ENCODE measurements around the gene PFN2.
A peak's percentile ranks its signal among the peaks of the same experiment; 100 is the strongest.
"Not testable (repeated sequence)": the region's sequence is repeated elsewhere in the genome, so short reads cannot be mapped to it uniquely, and the experiment has no call there.

PFN2 gene

DNA sequence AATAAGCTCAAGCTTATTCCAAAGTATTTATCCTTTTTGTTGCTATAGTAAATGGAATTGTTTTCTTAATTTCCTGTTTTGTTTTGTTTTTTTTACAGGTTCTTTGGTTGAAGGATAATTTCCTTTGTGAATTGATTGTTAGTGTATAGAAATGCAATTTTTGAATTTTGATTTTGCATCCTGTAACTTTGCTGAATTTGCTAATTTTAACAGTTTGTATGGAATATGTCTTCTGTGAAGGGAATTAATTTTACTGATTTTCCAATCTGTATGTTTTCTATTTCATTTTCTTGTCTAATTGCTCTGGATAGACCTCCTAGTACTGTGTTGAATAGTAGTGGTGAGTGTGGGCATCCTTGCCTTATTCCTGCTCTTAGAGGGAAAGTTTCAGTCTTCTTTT, 28.3 kb downstream of the PFN2 start:
- Histone ChIP-seq H2AFZ (ENCODE audit: low read depth) (no peak overlapping the region), H3K36me3 (ENCODE audit: insufficient read depth) (no peaks in the 10 kb centered on the region), H3K4me1 (ENCODE audit: low read depth, poor library complexity, severe bottlenecking) (no peaks in the 10 kb centered on the region), H3K27ac (no peak overlapping the region), H3K4me2 (no peak overlapping the region), H3K9ac (no peak overlapping the region), H3K79me2 (ENCODE audit: insufficient read depth, low read depth) (no peaks in the 10 kb centered on the region), H3K27me3 (ENCODE audit: insufficient read depth, low read depth) (no peaks in the 10 kb centered on the region), H4K20me1 (ENCODE audit: insufficient read depth) (no peaks in the 10 kb centered on the region), H3K4me3 (IDR thresholded peaks at IDR 0.05; ENCODE audit: insufficient read depth, low read depth, low read length) (no peak overlapping the region)
- TF ChIP-seq, protein P1, sequence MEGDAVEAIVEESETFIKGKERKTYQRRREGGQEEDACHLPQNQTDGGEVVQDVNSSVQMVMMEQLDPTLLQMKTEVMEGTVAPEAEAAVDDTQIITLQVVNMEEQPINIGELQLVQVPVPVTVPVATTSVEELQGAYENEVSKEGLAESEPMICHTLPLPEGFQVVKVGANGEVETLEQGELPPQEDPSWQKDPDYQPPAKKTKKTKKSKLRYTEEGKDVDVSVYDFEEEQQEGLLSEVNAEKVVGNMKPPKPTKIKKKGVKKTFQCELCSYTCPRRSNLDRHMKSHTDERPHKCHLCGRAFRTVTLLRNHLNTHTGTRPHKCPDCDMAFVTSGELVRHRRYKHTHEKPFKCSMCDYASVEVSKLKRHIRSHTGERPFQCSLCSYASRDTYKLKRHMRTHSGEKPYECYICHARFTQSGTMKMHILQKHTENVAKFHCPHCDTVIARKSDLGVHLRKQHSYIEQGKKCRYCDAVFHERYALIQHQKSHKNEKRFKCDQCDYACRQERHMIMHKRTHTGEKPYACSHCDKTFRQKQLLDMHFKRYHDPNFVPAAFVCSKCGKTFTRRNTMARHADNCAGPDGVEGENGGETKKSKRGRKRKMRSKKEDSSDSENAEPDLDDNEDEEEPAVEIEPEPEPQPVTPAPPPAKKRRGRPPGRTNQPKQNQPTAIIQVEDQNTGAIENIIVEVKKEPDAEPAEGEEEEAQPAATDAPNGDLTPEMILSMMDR (conservative IDR thresholded peaks at IDR 0.05; ENCODE audit: low read depth, low read length), result no peak

DNA sequence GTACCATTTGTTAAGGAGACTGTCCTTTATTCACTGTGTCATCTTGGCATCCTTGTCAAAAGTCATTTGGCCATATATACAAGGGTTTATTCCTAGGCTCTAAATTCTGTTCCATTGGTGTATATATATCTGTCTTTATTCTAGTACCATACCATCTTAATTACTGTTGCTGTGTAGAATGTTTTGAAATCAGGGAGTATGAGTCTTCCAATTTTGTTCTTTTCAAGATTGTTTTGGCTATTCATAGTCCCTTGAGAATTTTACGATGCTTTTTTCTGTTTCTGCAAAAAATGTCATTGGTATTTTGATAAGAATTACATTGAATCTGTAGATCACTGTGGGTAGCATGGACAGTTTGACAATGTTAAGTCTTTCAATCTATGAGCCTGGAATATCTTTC, 28.7 kb downstream of the PFN2 start:
- no peak overlapping the region for H3K9ac ChIP-seq
- H3K27me3 ChIP-seq (ENCODE audit: insufficient read depth, low read depth), result no peaks in the 10 kb centered on the region
- H3K36me3 ChIP-seq (ENCODE audit: insufficient read depth), result no peaks in the 10 kb centered on the region
- H3K79me2 ChIP-seq (ENCODE audit: insufficient read depth, low read depth), result no peaks in the 10 kb centered on the region
- TF ChIP-seq, protein P1 (conservative IDR thresholded peaks at IDR 0.05; ENCODE audit: low read depth, low read length), result no peak
- H3K27ac ChIP-seq, result no peak overlapping the region
- H3K4me3 ChIP-seq (IDR thresholded peaks at IDR 0.05; ENCODE audit: insufficient read depth, low read depth, low read length), result no peak overlapping the region
- H2AFZ ChIP-seq (ENCODE audit: low read depth), result no peak overlapping the region
- H3K4me1 ChIP-seq (ENCODE audit: low read depth, poor library complexity, severe bottlenecking), result no peaks in the 10 kb centered on the region
- H4K20me1 ChIP-seq (ENCODE audit: insufficient read depth), result no peaks in the 10 kb centered on the region
- no peak overlapping the region for H3K4me2 ChIP-seq

DNA sequence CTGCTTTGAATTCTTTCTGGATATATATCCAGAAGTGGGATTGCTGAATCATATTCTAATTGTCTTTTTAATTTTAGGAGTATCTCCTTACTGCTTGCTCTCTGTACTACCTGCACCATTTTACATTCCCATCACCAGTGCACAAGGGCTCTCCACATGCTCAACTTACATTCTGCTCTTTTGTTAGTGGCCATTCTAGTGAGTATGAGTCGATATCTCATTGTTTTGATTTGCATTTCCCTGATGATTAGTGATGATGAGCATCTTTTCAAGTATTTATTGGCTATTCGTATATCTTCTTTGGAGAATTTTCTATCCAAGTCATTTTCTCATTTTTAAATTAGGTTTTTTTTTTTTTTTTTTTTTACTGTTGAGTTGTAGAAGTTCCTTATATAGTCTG, 29.5 kb downstream of the PFN2 start:
- H3K27me3 ChIP-seq (ENCODE audit: insufficient read depth, low read depth), result no peaks in the 10 kb centered on the region
- no peak overlapping the region for H3K4me3 ChIP-seq (IDR thresholded peaks at IDR 0.05; ENCODE audit: insufficient read depth, low read depth, low read length)
- H2AFZ ChIP-seq (ENCODE audit: low read depth), result no peak overlapping the region
- no peaks in the 10 kb centered on the region for H3K36me3 ChIP-seq (ENCODE audit: insufficient read depth)
- TF ChIP-seq, protein P1 (conservative IDR thresholded peaks at IDR 0.05; ENCODE audit: low read depth, low read length), result no peak
- no peak overlapping the region for H3K27ac ChIP-seq
- no peak overlapping the region for H3K4me2 ChIP-seq
- H3K4me1 ChIP-seq (ENCODE audit: low read depth, poor library complexity, severe bottlenecking), result peaks cover 3% of the 10 kb centered on the region
- H3K9ac ChIP-seq, result no peak overlapping the region
- no peaks in the 10 kb centered on the region for H3K79me2 ChIP-seq (ENCODE audit: insufficient read depth, low read depth)
- H4K20me1 ChIP-seq (ENCODE audit: insufficient read depth), result no peaks in the 10 kb centered on the region

DNA sequence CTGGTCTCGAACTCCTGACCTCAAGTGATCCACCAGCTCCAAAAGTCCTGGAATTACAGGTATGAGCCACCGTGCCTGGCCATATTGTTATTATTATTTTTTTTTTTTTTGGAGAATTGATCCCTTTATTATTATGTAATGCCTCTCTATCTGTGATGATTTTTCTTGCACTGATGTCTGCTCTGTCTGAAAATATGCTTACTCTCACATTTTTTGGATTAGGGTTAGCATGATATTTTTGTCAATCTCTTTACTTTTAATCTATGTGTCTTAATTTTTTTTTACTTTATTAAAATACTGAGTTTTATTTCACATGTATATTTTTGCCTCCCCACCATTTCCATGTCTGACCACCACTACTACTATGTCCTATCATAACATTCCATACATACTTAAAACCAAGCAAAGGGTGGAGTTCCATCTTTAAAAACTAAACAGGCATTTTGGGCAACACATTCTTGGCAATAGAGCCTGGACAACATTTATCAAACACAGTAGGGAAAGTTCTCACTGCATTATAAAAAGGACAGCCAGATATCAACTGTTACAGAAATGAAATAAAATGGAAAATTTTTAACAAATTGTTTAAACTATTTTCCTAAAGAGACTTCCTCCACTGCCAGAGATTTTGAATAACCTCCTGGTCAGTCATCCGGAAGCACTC, 32.2 kb downstream of the PFN2 start:
- not testable (repeated sequence) for H3K27ac ChIP-seq; H3K36me3 ChIP-seq (ENCODE audit: insufficient read depth); H3K27me3 ChIP-seq (ENCODE audit: insufficient read depth, low read depth); H2AFZ ChIP-seq (ENCODE audit: low read depth); H4K20me1 ChIP-seq (ENCODE audit: insufficient read depth); H3K4me2 ChIP-seq; H3K4me3 ChIP-seq (IDR thresholded peaks at IDR 0.05; ENCODE audit: insufficient read depth, low read depth, low read length); H3K79me2 ChIP-seq (ENCODE audit: insufficient read depth, low read depth); H3K9ac ChIP-seq
- H3K4me1 ChIP-seq (ENCODE audit: low read depth, poor library complexity, severe bottlenecking), result peaks cover 10% of the 10 kb centered on the region

DNA sequence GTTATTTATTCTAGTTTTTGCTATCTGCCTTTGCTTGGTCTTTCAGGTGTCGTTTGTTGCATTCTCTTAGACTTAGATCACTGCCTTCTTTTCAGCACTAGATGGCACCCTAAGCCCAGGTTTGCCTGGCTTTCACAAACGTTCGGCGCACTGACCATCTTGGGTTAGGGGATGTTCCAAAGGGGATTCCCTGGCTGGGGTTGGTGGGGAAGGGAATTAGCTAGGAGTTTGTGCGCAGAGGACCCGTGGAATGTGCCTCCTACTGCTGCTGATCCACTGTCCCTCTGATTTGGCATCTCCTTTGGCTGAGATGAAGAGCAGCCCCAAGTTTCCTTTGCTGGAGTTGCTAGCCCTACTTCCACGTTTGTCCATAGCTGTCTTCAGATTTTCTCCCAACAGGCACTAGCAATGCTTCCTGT, 33.9 kb downstream of the PFN2 start:
- Histone ChIP-seq H3K4me3 (IDR thresholded peaks at IDR 0.05; ENCODE audit: insufficient read depth, low read depth, low read length) (no peak overlapping the region), H3K4me1 (ENCODE audit: low read depth, poor library complexity, severe bottlenecking) (peaks cover 12% of the 10 kb centered on the region), H4K20me1 (ENCODE audit: insufficient read depth) (no peaks in the 10 kb centered on the region), H2AFZ (ENCODE audit: low read depth) (no peak overlapping the region; the same call in 1 of the 2 replicates), H3K36me3 (ENCODE audit: insufficient read depth) (no peaks in the 10 kb centered on the region), H3K4me2 (no peak overlapping the region), H3K9ac (no peak overlapping the region), H3K79me2 (ENCODE audit: insufficient read depth, low read depth) (no peaks in the 10 kb centered on the region), H3K27ac (no peak overlapping the region), H3K27me3 (ENCODE audit: insufficient read depth, low read depth) (no peaks in the 10 kb centered on the region)
- TF ChIP-seq, protein P1 (conservative IDR thresholded peaks at IDR 0.05; ENCODE audit: low read depth, low read length), result peak; percentile 94
